ENCODE measurements around the gene AKAP10.
"Not testable (repeated sequence)": the region's sequence is repeated elsewhere in the genome, so short reads cannot be mapped to it uniquely, and the experiment has no call there.

Gene AKAP10

GRCh38 chr17:19978209-19978802 is 678 bp upstream of the AKAP10 start:
- DNase-seq = no peak

- no peak for DNase-seq
These were observed 2.0 kb downstream of the AKAP10 start for GRCh38 chr17:19975601-19976000.

DNA sequence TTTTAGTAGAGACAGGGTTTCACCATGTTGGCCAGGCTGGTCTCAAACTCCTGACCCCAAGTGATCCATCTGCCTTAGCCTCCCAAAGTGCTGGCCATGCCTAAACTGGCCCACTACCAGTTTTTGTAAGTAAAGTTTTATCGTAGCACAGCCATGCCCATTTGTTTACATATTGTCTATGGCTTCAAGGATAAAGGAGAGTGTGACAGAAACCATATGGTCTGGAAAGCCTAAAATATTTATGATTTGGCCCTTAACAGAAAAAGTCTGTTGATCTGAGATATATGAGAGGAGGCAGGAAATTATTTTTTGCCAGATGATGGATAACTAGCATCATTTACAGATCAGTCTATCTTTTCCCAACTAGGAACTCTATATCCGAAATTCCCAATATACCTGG is 4.5 kb downstream of the AKAP10 start:
- no peak for DNase-seq

GRCh38 chr17:19962954-19963353 is 14.7 kb downstream of the AKAP10 start:
- not testable (repeated sequence) for DNase-seq

- DNase-seq = no peak
These were observed 19.6 kb downstream of the AKAP10 start for GRCh38 chr17:19958023-19958422.

- no peak for DNase-seq
These were observed 22.5 kb downstream of the AKAP10 start for GRCh38 chr17:19955099-19955498.

GRCh38 chr17:19951411-19951810 is 26.2 kb downstream of the AKAP10 start:
- DNase-seq = not testable (repeated sequence)

DNA sequence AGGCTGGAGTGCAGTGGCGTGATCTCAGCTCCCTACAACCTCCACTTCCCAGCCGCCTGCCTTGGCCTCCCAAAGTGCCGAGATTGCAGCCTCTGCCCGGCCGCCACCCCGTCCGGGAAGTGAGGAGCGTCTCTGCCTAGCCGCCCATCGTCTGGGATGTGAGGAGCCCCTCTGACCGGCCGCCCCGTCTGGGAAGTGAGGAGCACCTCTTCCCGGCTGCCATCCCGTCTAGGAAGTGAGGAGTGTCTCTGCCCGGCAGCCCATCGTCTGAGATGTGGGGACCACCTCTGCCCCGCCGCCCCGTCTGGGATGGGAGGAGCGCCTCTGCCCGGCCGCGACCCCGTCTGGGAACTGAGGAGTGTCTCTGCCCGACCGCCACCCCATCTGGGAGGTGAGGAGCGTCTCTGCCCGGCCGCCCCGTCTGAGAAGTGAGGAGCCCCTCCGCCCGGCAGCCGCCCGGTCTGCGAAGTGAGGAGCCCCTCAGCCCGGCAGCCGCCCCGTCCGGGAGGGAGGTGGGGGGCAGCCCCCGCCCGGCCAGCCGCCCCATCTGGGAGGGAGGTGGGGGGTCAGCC is 26.9 kb downstream of the AKAP10 start:
- not testable (repeated sequence) for DNase-seq

DNA sequence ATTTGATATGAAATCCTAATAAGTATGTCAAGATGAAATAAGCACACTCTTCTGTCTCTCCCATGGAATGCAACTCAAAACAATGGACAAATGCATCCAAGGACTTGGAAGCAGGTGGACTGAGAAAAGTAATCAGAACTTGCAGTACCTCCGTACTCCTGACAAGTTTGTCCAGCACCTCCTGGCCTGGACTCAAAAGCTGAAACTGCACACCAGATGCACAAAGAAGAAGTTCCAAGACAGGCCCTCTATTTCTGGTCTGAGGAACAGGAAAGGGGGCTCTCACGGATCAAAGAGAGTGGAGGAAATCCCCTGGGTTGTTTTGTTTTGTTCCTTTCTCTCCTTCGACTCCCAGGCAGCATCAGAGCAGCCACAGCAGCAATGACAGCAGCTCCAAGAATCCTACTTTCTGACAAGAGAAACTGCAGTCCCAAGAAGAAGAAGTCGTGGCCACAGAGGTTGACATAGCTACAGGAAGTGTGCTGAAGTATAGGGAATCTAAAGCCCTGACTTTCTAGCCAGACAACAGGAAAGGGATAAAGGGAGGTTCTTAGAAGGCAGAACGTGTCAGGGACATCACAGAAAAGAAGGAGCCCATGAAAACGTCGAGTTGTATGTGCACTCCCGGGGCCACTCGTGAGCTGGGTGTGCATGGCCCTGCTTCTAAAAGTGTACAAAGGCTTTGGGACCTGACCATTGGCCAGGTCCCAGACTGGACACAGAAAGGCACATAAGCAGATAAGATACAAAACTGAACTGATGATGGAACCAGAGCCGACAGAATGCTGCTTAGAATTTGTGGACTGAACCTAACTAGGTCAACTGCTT is 29.3 kb downstream of the AKAP10 start:
- DNase-seq = no peak

DNA sequence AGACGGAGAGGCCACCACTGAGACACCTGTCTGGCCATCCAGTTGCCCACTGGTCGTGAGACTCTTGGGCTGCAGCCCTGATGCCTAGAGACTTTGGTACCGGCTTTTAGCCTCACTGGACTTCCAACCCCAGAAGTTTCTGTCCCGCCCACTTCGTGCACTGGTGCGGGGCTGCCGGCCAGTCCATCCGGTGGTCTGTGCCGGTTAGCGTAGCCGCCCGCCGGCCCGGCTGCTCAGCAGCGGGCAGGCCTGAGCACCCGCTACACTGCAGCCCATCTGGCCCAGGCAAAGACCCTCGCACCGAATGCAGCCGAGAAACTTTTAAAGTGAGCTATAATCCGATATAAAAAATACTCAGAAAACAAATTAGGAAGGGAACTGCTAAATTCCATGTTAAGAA is 30.7 kb downstream of the AKAP10 start:
- DNase-seq = no peak

DNA sequence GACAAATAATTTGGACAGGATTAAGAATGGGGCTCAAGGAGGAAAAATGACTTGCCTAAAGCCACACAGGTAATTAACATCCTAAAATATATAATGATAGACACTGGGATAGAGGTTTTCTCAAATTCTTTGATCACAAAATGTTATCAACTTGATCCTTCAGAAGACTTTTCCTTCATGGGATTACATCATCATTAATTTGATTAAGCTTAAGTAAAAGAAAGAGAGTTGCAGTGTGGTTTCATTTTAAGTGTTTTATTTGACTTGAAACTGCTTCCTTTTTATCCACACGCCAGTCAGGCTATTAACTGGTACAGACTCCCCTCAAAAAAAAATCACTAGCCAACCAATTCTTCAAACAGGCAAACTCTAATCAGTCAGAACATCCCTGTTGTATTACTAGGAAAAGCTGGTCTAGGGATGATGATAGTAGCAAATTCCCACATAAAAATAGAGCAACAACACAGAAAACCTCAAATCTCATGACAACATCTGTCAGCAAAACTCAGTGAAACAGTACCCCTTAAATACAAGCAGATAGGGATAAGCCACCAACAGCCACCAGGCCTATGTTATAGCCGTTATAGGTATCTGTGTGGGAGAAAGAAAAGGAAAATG is 32.5 kb downstream of the AKAP10 start:
- no peak for DNase-seq

- DNase-seq = no peak
These were observed 34.0 kb downstream of the AKAP10 start for GRCh38 chr17:19943599-19943998.

DNA sequence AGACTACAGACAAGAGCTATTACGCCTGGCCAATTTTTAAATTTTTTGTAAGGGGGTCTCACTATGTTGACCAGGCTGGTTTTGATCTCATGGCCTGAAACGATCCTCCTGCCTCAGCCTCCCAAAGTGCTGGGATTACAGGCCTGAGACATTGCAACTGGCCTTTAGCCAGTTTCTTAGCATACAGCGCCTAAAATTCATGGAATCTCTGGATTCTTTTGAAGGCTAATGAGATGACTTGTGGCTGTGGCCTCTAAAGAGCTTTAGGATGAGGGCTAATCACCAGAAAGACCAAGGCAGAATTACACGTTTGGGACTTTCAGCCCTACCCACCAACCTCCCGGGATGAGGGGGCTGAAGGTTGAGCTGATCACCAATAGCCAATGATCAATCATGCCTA is 34.6 kb downstream of the AKAP10 start:
- DNase-seq = no peak

GRCh38 chr17:19940722-19941464 is 36.7 kb downstream of the AKAP10 start:
- no peak for DNase-seq

- no peak for DNase-seq
These were observed 37.5 kb downstream of the AKAP10 start for GRCh38 chr17:19939993-19940721.

GRCh38 chr17:19938736-19939135 is 38.9 kb downstream of the AKAP10 start:
- DNase-seq = no peak

GRCh38 chr17:19937522-19937921 is 40.1 kb downstream of the AKAP10 start:
- no peak for DNase-seq

DNA sequence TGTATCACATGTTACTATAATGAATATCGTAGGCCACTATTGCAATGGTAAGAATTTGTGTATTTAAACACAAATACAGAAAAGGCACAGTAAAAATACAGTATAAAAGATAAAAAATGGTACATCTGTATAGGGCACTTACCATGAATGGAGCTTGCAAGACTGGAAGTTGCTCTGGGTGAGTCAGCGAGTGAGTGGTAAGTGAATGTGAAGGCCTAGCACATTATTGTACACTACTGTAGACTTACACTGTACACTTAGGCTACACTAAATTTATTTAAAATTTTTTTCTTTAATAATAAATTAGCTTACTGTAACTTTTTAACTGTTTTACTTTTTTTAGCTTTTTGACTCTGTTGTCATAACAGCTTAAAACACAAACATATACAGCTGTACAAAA is 42.5 kb downstream of the AKAP10 start:
- no peak for DNase-seq

- no peak for DNase-seq
These were observed 44.0 kb downstream of the AKAP10 start for GRCh38 chr17:19933628-19934027.

DNA sequence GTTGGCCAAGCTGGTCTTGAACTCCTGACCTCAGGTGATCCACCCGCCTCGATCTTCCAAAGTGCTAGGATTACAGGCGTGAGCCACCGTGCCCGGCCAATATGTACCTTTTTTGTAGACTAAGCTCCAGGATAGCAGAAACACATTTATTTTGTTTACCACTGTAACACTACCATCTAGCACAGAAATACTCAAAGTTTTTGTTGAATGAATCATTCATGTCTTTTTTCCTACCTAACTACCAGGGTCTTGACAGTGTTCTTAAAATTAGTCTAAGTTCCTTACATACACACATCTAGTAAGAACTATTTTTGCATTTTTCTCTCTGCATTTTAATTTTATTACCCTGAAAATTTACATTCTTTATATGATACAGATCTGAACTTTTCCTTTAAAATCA is 44.4 kb downstream of the AKAP10 start:
- no peak for DNase-seq

GRCh38 chr17:19928299-19928698 is 49.3 kb downstream of the AKAP10 start:
- no peak for DNase-seq

- DNase-seq = no peak
These were observed 62.2 kb downstream of the AKAP10 start for GRCh38 chr17:19915245-19915978.

Measured in NCI-H1092 (cell line).